GM12878 (cell line): ENCODE data around the gene STX7. TPM values are rescaled to one million over a fixed set of nuclear protein-coding genes. Genes with fewer than 3 reads are reported as not detected.
A peak's percentile ranks its signal among the peaks of the same experiment; 100 is the strongest.

Source experiments
- ASH2L ChIP-seq: fragments of 300-600, 200-600 bp; sonication (generic); IDR thresholded peaks from 2 replicates; pipeline ENCODE4 v1.6.1; 2017; ENCODE audit warnings: low read depth, mild to moderate bottlenecking, borderline replicate concordance
- ATF7 ChIP-seq: fragments of 450-650 bp; IDR thresholded peaks from 2 replicates; pipeline ENCODE4 v1.6.1; 2016; ENCODE audit warnings: low read depth, mild to moderate bottlenecking
- BHLHE40 ChIP-seq, 2 experiments: fragments of 450-650 bp in 1 of 2; IDR thresholded peaks; 2 replicates each; pipeline ENCODE4 v1.6.1; 2011 to 2017; ENCODE audit warnings: low read depth in 2 of 2, borderline replicate concordance in 1 of 2, improper control_type of control experiment in 1 of 2, low read length in 1 of 2, mild to moderate bottlenecking in 1 of 2
- NKRF ChIP-seq: fragments of 450-650 bp; conservative IDR thresholded peaks from 2 replicates; pipeline ENCODE4 v1.6.1; 2017; ENCODE audit warnings: mild to moderate bottlenecking, moderate library complexity
- NRF1 ChIP-seq: conservative IDR thresholded peaks from 2 replicates; pipeline ENCODE4 v1.6.1; 2011; ENCODE audit warnings: mild to moderate bottlenecking, low read depth, low read length, improper control_type of control experiment
- POLR2A ChIP-seq: IDR thresholded peaks from 2 replicates; pipeline ENCODE4 v1.6.1; 2011; ENCODE audit warnings: low read depth, mild to moderate bottlenecking, low read length
- TCF7 ChIP-seq: IDR thresholded peaks from 2 replicates; pipeline ENCODE4 v1.6.1; 2014; ENCODE audit warnings: antibody characterized with exemption, borderline replicate concordance
- ZNF217 ChIP-seq: fragments of 450-650 bp; IDR thresholded peaks from 2 replicates; pipeline ENCODE4 v1.6.1; 2017; ENCODE audit warnings: antibody characterized with exemption, mild to moderate bottlenecking
- polyA plus RNA-seq, 11 experiments: library from polyadenylated mRNA; depleted of rRNA in 4 of 11; unstranded in 6 of 11; stranded (reverse) in 5 of 11; fragments of >200 nt; fragmentation: Nextera tagmentation in 4 of 11; fragmentation: Illumina TruSeq in 1 of 11; extraction: Ambion mirVana in 4 of 11; extraction: Trizol in 1 of 11; gene quantifications; 1 replicate in 1 of 11; 2 replicates in 10 of 11; pipeline versions ENCODE4 v1.2.1 to v1.2.3, GENCODE V29; 2011 to 2016; ENCODE audit warnings: inconsistent platforms in 2 of 11, missing spikeins in 2 of 11, low read depth in 1 of 11
- total RNA-seq, 4 experiments: library from RNA; depleted of rRNA in 3 of 4; stranded (reverse); fragments of >200 nt in 3 of 4; fragmentation: Illumina TruSeq in 1 of 4; extraction: Trizol in 1 of 4; gene quantifications; 2 replicates each; pipeline versions ENCODE4 v1.2.1 to v1.2.3, GENCODE V29; 2013 to 2021
- TF ChIP-seq, protein P1 (sequence below): fragments of 450-650 bp; IDR thresholded peaks from 2 replicates; pipeline ENCODE4 v1.6.1; 2017; ENCODE audit warnings: mild to moderate bottlenecking

Gene STX7
- total and polyA plus RNA-seq, 10 of the 15 experiments (the other 5 are each of a cell fraction or from before 2014, with no cell fraction given) = 26.5 to 75.5 (median 51.3) TPM

DNA sequence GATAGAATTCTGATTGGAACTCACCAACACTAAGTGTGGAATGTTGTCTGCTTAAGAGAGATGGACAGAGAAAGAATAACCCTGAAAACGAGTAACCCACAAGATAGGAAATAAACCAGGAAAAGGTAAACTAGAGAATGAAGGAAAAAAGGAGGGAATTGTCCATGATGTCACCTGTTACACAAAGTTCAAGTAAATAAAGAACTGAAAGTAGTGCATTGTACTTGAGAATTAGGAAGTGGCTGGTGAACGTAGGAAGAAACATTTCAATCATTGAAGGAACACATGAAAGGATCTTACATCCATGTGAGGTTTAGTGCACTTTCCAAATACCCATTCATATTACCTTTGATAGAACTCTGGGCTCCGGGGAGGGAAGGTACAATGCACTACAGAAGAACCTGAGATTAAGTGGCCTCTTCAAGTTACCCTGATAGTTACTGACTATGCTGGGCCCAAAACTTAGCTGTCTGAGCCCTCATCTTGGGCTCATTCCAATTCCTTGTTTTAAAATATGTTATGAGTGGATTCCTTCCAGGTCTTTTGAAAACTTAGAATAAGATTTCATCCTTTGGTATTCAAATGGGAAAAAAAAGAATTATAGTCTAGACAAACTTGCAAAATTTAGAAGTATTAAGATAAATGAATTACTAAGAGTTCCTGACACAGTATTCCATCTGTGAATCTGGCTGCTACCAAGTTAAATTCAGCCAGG, 1.1 kb upstream of the STX7 start (continued):
- TF ChIP-seq, protein P1, sequence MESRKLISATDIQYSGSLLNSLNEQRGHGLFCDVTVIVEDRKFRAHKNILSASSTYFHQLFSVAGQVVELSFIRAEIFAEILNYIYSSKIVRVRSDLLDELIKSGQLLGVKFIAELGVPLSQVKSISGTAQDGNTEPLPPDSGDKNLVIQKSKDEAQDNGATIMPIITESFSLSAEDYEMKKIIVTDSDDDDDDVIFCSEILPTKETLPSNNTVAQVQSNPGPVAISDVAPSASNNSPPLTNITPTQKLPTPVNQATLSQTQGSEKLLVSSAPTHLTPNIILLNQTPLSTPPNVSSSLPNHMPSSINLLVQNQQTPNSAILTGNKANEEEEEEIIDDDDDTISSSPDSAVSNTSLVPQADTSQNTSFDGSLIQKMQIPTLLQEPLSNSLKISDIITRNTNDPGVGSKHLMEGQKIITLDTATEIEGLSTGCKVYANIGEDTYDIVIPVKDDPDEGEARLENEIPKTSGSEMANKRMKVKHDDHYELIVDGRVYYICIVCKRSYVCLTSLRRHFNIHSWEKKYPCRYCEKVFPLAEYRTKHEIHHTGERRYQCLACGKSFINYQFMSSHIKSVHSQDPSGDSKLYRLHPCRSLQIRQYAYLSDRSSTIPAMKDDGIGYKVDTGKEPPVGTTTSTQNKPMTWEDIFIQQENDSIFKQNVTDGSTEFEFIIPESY = no peak
- TF ChIP-seq ATF7 (peak; percentile 78), NRF1 (no peak), TCF7 (no peak), POLR2A (no peak), NKRF (no peak), BHLHE40 (IDR thresholded peaks at IDR 0.05; ENCODE audit: borderline replicate concordance in 1 of 2, low read depth in 2 of 2, low read length in 1 of 2) (no peak), ASH2L (no peak), ZNF217 (no peak)
